T1000 (cell line): ENCODE measurements around the gene CMTM8.

Source experiments
- DNase-seq: peaks from one replicate; lab custom pipeline; 2025; ENCODE audit warnings: mixed read lengths; lab: John Stamatoyannopoulos, UW

Gene CMTM8

DNA sequence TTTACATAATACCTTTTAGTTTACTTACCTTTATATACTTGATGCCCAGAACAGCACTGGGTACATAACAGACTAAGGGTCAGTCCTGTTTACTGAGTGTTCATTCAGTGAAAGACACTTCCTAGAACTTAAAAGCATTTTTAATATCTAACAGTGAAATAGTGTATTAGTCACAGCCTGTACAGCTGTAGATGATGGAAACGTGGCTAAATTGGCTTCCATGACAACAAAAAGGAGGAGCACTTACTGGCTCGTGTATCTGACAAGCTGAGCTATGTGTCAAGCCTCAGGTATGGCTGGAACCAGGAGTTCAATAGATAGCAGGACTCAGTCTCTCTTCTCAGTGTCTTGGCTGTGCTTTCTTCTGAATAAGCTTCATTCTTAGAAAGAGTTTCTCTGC is 40.2 kb downstream of the CMTM8 start:
- no peak for DNase-seq

DNA sequence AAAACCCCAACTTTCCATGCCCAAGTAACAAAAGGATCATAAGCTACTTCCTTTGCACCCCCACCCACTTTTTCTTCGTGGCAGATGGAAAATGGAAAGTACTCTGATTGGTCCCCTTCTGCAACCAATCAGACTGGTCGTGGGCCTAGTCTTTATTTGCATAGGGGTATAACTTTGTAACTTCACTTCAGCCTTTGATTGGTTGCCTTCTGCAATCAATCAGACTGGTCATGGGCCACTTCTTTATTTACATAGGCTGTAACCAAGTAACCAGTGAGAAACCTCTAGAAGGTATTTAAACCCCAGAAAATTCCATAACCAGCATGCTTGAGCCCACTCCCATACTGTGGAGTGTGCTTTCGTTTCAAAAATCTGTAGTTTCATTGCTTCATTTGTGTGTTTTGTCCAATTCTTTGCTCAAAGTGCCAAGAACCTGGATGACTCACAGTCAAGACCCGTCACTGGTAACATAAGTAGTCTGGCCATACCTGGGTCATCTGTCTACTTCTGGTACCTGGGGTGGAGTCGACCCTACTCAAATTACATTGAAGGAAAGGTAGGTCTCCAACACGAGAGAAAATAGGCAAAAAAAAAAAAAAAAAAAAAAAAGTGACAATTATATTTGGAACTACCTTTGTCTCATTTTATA is 41.9 kb downstream of the CMTM8 start:
- no peak for DNase-seq

DNA sequence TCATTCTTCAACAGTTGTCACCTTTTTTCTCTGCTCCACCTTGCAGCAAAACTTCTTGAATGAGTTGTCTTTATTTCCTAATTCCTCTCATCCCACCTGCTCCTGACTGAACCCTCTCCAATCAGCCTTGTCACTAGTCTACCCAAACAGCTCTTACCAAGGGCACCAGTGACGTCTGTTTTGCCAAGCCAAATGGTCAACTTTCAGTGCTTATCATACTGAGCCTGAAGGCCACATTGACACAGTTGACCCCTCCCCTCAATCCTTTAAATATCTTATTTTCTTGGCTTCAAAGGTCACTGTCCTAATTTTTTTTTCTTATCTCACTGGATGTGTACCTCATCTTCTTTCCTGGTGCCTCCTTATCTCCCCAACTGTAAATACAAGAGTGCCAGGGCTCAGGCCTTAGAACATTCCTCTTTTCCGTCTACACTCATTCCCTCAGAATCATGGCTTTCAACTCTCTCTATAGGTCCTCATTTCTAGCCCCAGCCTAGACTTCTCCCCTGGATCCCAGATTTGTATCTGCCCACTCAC is 43.2 kb downstream of the CMTM8 start:
- no peak for DNase-seq

DNA sequence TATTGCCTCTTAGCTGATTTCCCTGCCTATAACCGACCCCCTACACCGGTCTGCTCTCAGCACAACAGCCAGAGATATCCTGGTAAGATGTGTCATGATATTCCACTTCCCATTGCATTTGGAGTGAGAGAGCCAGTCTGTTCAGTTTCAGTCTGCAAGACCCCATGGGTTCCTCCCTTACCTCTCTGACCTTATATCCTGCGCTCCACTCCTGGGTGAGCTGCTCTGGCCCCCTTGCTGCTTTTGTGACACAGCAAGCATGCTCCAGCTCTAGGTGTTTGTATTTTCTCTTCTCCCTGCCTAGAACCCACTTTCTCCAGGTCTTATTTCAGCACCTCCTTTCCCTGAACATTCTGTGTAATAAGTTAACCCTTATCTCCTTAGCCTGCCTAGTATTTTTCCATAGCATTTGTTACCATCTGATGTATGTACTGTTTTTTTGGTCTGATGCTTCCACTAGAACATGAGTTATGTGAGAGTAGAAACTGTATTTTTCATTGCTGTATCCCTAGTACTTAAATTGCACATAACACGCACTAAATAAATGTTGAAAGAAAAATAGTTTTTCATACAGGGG is 44.2 kb downstream of the CMTM8 start:
- DNase-seq, result no peak

DNA sequence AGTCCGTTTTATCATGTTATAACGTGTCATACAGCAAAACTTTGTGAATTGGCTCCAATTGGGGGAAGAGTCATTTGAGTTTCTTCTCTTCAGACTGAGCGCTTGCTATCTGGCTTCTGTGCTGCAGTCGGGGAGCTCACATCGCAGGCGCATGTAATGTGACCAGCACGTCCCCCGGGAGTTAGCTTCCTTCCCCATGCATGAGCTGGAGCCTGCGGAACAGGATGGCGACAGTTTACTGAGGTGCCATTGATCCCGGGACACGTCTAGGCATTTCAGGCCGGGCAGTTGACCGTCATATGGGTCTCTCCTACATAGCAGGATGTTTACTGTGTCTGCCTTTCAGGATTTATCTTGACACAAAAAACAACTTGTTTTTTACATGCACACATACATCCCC is 44.8 kb downstream of the CMTM8 start:
- DNase-seq, result no peak

DNA sequence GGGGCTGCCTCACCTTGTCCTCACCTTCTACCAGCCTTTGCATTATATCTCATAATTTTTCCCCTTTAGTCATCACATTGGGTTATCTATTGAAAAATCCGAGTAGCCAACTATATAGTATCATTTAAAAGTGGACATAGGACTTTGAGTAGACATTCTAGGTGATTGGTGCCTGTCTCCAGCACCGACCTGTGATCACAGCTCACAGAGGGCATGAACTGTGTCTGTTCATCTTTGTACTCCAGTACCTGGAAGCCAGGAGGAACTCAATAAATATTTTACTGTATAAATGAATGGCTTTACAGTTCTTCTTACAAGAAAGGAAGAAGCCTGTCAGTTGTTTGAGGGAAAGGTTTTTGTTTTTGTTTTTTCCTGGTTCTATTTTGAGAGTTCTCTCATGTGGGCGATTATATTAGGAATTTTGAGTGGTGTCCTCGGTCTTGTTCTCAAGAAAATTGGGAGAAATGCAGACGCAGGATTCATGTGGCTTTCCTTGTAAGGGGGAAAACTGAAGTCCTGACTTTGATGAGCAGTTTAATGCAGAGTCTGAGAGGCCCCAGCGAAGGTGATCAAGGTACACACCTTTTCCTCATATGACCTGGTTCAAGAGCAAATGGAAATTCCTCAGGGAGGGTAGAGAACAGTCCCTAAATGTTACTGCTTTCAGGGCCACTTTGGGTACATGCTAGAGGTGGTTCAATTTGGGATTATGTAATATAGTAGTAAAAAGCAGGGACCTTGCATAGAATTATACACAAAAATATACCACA is 46.1 kb downstream of the CMTM8 start:
- DNase-seq, result no peak

DNA sequence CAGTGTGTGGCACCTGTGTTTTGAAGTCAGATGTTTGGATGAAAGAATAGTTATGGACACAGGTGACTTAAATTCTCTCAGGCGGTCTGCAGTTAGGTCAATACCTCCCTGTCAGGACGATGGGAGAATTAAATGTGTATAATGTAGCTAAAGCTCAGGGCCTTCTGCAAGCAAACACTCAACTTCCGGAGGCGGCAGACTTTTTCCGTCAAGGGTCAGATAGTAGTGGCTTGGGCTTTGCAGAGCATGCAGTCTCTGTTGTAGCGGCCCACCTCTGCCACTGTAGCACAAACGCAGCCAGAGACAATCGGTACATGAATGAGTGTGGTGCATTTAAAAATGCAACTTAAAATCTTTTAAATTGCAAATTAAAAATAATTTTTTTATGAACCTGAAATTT is 47.4 kb downstream of the CMTM8 start:
- DNase-seq, result no peak

DNA sequence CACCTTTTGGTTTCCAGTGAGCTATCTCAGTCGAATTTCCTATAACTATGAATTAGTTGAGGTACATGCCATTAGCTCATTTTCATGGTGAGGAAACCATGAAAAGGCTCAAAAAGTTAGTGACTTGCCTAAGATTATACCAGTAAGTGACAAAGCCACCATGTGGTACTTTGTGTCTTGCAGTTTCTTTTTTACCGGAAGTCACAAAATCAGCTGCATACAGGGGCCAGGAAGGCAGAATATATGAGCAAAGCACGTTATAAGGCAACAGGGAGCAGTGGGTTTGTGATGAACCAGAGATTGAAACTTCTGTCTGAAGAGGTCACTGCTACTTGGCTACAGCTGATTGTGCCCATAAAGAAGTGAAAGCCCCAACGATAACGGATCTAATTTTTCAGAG is 50.3 kb downstream of the CMTM8 start:
- DNase-seq, result no peak

DNA sequence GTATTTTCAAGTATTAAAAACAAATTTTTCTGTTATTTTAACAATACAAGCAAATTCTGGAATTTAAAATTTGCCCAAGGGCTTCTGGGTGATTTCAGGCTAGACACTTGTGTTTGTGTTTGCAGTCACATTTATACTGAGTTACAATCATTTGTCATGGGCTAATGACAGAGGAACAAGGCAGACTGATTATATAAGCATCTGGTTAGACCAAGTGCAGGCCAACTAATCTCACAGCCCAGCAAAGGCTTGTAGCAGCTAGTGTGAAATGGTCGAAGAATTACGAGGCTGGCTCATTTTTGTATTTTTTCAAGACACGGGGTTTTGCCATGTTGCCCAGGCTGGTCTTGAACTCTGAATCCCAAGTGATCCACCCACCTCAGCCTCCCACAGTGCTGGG is 52.1 kb downstream of the CMTM8 start:
- no peak for DNase-seq

DNA sequence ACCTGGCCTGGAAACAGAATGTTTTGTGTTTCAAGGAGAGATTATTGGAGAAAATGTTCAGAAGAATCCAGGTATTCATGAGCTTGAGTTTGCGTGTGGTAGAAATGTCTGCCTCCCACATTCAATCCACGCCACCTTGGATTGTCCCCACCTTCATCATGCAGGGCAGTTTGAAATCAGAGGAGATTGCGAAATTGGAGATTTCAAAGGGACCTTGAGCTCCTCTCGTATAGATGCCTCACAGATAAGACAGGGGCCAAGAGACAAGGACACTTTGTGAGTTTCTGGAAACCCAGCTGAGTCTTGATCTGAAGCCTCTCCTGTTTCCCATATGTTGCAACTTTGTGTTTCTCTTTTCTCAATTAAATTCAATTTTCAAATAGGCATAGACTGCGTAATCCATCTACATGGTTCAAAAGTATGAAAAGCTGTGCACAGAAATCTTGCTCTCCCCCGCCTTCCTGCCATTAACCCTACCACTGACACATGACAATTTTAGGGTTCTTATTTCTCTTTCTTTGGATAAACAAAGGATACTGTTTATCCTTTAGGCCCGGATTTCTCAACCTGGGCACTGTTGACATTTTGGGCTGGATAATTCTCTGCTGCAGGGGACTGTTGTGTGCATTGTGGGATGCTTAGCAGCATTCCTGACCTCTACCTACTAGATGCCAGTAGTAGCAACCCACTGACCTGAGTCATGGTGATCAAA is 53.8 kb downstream of the CMTM8 start:
- no peak for DNase-seq

DNA sequence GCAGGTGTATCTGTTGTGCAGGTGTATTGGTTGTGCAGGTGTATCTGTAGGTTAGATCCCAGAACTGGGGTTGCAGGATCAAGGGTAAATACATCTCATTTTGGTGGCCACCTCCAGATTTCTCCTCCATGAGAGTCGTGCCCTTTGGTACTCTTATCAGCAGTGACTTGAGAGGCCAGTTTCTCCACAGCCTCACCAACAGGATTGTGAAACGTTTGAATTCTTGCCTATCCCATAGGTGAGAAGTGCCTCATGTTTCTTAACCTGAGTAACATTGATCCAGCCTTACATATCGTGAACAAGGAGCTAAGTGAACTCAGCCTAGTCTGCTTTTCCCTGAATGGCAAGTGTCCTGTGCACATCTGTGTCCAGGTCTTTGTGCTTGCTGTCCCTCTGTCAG is 55.4 kb downstream of the CMTM8 start:
- DNase-seq, result no peak

DNA sequence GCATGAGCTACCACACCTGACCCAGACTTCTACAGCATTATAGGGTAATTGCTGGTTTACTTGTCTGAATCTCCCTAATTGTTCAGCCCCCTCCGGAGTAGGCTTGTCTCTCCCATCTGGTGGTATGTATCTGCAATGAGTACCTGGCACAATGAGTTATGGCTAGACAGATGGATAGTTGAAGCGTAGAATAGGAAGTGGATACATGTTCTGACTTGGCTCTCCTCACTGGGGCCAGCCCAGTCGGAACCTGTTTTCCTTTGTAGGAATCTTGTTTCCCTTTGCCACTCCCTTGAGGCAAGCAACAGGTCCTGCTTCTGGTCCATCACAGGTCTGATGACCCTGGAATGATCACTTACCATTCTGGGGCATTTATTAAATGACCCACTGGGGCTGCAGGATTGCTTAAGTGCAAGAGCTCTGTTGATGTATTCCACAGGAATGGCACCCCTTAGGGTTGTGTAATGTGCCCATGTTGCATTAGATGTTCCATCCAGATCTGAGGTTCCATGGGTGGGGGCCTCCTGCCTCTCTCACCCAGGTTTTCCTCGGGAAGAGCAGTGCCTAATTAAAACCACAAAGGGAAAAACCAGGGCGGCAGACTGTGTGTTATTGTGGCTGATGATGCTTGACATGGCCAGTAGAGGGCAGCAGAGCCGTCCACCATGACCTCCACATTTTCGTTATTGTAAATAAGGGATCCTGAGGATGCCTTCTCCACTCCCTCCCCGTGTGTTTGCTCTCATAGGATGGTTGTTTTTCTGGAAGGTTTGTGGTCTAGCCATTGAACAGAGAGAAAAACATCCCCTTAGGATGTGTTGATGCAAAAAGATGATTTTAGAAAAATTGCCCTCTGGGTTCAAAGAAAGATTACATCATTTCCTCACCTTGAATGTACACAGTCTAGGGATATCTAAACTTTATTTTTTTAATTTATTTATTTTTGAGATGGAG is 58.0 kb downstream of the CMTM8 start:
- DNase-seq, result peak; percentile 57

DNA sequence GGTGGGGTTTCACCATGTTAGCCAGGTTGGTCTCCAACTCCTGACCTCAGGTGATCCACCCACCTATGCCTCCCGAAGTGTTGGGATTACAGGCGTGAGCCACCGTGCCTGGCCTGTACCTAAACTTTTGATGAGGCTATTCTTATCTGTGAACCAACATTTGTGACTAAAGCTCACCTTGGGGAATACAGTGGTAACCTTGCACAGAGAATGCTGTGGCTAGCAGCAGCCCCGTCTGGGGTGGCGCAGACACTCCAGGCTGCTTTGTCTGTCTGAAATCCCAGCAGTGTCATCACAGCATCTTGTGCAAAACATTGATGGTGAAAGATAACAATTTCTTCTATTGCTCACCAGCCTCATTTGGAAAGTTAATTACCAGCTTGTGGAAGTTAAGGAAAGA is 58.9 kb downstream of the CMTM8 start:
- DNase-seq, result no peak

DNA sequence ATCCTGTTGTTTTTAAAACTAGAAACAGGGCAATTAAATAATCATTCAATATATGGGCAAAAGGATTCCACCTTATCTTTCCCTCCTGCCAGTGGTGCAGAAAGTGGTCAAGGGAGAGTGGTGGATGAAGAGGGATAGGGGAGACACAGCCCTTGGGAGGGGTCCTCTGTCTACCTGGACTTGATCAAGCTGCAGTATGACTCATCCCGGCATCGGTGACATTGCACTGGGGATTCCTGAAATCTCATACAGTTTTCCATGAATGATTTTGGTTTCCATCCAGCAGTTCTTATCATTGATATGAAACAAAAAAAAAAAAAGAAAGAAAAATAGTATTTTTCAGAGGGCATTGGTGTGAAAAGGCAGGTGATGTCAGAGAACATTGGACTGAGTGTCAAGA is 62.9 kb downstream of the CMTM8 start:
- no peak for DNase-seq

DNA sequence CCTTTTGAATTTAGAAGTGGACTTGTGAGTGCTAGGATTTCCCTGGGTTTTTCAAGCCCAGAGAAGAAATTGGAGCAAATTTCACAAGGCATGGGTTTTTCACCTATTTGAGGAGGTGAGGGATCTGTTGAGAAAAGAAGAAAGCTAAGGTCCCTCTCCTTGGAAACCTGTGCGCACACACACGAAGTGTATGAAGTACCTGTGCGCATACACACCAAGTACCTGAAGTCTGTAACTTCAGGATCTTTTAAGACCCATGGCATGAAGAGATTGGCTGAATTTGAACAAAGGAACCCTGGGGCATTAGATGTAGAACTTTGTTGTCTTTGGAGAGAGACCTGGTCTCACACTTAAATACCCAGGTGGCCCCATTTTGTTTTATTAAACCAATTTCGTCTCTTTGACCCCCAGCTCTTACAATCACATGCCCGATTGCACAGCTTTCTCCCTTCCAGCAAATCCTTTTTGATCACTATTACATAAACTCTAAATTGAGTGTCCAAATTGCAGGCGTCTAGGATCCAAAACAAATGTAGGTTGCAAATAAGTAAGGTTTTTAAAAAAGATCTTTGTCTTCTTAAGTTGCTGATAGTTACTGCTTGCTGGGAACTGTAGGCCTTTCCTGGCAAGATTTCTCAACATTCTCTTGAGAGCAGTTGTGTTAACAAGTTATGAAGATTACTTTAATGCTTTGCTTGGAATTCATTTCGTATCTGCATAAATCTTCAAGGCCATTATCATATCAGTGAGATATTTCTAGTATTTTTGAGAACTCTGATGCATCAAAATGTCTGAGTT is 64.3 kb downstream of the CMTM8 start:
- DNase-seq, result no peak

DNA sequence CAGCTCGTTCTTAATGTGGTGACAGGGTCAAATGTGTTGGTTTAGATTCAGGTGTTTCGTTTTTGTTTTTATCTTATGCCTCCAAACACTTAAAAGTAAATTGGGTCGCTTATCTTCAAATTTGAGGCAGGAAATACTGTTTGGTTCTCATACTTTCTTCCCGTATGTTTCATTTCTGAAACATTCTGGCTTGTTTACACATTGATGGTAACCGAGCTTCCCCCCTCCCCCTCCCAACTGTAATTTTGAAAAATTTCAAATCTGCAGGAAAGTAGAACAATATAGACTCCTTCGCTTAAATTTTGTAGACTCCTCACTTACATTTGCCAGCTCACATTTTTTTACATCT is 64.9 kb downstream of the CMTM8 start:
- DNase-seq, result no peak

DNA sequence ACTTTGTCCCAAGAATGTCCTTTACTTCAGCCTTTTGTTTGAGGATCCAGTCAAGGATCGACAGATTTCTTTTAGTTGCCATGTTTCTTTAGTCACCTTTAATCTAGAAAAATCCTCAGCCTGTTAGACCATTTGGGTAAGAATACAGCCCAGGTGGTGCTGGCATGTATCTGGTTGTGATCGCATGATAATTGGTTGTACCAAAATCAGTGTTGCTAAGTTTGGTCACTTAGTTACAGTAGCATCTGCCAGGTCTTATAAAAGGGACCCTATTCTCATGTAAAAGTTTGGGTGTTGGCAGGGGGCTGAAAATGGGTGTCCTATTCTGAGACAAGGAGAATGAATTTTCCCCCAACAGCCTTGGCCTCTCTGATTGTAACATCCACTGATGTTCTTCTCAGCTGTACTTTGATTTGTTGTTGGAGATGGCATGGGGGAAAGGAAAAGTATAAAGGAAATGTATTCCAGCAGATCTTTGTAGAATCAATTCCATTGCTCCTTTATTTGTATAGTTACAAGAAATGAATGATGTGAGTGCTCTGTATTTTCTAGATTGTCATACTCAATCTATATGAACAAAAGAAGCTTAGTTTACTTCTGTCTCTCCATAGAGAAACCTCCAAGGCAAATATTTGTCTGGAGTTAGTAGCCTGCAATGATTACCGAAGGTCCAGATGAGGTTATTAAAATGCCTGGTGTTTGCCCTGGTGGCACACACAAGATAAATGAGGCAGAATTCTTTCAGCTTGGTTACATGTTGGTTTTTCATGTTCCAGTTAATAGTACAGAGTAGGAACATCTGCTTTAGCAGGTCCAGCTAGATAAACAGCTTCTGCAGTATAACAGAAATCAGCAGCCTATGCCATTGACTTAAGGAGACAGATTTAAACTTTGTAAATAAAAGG is 65.7 kb downstream of the CMTM8 start:
- DNase-seq, result no peak

DNA sequence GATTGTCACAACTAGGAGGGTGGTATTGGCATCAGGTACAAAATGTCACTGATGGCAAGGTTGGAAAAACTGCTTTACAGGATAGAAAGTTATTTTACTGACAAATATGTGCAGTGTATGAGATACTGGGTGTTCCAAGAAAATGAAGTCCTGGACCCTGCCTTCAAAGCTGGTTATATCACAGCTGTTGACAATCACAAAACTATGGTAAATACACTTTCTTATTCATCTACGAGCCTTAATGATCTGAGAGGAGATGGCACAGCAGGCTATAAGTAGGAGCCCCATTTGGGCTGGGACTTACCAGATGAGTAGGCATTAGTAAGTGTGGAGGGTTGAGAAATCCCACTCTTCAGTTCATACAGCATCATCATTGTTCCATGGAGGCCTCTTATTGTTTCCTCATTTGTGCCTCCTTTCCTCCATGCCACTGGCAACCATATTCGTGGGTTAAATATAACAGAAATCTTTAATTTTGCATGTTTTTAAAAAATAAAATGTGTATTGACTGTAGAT is 66.9 kb downstream of the CMTM8 start:
- no peak for DNase-seq

DNA sequence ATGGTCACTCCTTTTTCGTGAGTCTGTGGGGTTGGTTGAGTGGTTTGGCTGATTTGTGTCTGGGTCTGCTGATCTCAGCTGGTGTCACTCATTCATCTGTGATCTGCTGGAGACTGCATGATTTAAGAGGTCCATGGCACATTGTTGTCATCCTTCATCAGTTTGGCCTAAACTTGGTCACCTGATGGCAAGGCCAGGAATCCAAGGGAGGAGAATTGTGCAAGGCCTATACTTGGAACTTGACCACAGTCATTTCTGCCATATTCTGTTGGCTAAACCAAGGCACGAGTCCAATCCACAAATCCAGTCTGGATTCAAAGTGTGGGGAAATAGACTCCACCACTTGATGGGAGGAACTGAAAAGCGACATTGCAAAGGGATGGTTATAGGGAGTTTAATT is 67.6 kb downstream of the CMTM8 start:
- DNase-seq, result no peak
